ENCODE data around the gene STON2. TPM values are rescaled to one million over a fixed set of nuclear protein-coding genes. Genes with fewer than 3 reads are reported as not detected.

Gene STON2
- total RNA-seq, 4 donors from 2014 or later, result 69.8 to 202 (median 97.0) TPM

- Histone ChIP-seq H3K27ac (peak overlapping the region; percentile 0 to 49 (median 32)), H3K36me3 (no peaks in the 10 kb centered on the region), H3K4me3 (replicated peaks in 1 of 3) (no peak overlapping the region), H3K4me1 (peaks cover 19 to 27% of the 10 kb centered on the region in 2 donors), H3K9me3 (no peaks in the 10 kb centered on the region), H3K27me3 (no peaks in the 10 kb centered on the region)
- TF ChIP-seq CTCF (IDR thresholded peaks at IDR 0.05) (no peak), POLR2A (IDR thresholded peaks at IDR 0.05) (no peak)
- peak; percentile 67 to 85 for DNase-seq
- WGBS, 2 donors, result 25 to 34% methylated on average over 4 of the region's 4 CpGs
- intact Hi-C loops (cut with DNase I), result no loop called here
Measured at GRCh38 chr14:81406863-81407262, 6.7 kb upstream of the STON2 start.

GRCh38 chr14:81402123-81402495, 2.0 kb upstream of the STON2 start:
- WGBS, 2 donors, result 83 to 90% methylated on average over 2 of the region's 2 CpGs
- Histone ChIP-seq H3K27ac (peak overlapping the region in 2 of 3 donors; percentile 16 to 59), H3K9me3 (no peaks in the 10 kb centered on the region), H3K27me3 (no peaks in the 10 kb centered on the region), H3K4me1 (peaks cover 15 to 25% of the 10 kb centered on the region in 2 donors), H3K4me3 (replicated peaks in 1 of 3) (no peak overlapping the region), H3K36me3 (no peaks in the 10 kb centered on the region)
- intact Hi-C loops (cut with DNase I), result no loop called here
- DNase-seq, result no peak
- no peak for TF ChIP-seq CTCF (IDR thresholded peaks at IDR 0.05)
- no peak for TF ChIP-seq POLR2A (IDR thresholded peaks at IDR 0.05)

GRCh38 chr14:81401420-81402122, 1.4 kb upstream of the STON2 start:
- no peaks in the 10 kb centered on the region for H3K9me3 ChIP-seq
- H3K27me3 ChIP-seq, result no peaks in the 10 kb centered on the region
- no peak overlapping the region for H3K4me3 ChIP-seq (replicated peaks in 1 of 3)
- intact Hi-C loops (cut with DNase I), result no loop called here
- no peak for TF ChIP-seq CTCF (IDR thresholded peaks at IDR 0.05)
- TF ChIP-seq POLR2A (IDR thresholded peaks at IDR 0.05), result no peak
- peaks cover 10 to 20% of the 10 kb centered on the region in 2 donors for H3K4me1 ChIP-seq
- no peaks in the 10 kb centered on the region for H3K36me3 ChIP-seq
- H3K27ac ChIP-seq, result peak overlapping the region in 2 of 3 donors; percentile 16 to 59
- DNase-seq, result no peak
- WGBS, 2 donors, result 89 to 99% methylated on average over 2 of the region's 2 CpGs

GRCh38 chr14:81400852-81401251, 728 bp upstream of the STON2 start:
- H3K9me3 ChIP-seq, result no peaks in the 10 kb centered on the region
- peaks cover 8 to 17% of the 10 kb centered on the region in 2 donors for H3K4me1 ChIP-seq
- no peaks in the 10 kb centered on the region for H3K36me3 ChIP-seq
- 68% methylated on average over 8 of the region's 8 CpGs for WGBS, 2 donors
- H3K4me3 ChIP-seq (replicated peaks in 1 of 3), result no peak overlapping the region
- DNase-seq, result peak; percentile 54 to 59
- no peaks in the 10 kb centered on the region for H3K27me3 ChIP-seq
- no peak for TF ChIP-seq CTCF (IDR thresholded peaks at IDR 0.05)
- no peak for TF ChIP-seq POLR2A (IDR thresholded peaks at IDR 0.05)
- H3K27ac ChIP-seq, result peak overlapping the region in 2 of 3 donors; percentile 9 to 59
- intact Hi-C loops (cut with DNase I), result no loop called here

- Histone ChIP-seq H3K27ac (no peak overlapping the region), H3K4me3 (replicated peaks in 1 of 3) (no peak overlapping the region), H3K36me3 (no peaks in the 10 kb centered on the region), H3K4me1 (peaks cover 13 to 23% of the 10 kb centered on the region in 2 donors), H3K9me3 (no peaks in the 10 kb centered on the region), H3K27me3 (no peaks in the 10 kb centered on the region)
- no peak for DNase-seq
- intact Hi-C loops (cut with DNase I), result no loop called here
- WGBS, 2 donors, result 84 to 85% methylated on average over 6 of the region's 6 CpGs
- TF ChIP-seq CTCF (IDR thresholded peaks at IDR 0.05) (no peak), POLR2A (IDR thresholded peaks at IDR 0.05) (no peak)
Measured at GRCh38 chr14:81398196-81398891, 1.8 kb downstream of the STON2 start.
